GM21786 (cell line): ENCODE results near the gene NFU1.

ENCODE experiments used
- ATAC-seq: cut with Tn5 transposase; IDR thresholded peaks from one replicate; pipeline ENCODE4 v1.9.1; 2021; ENCODE audit not compliant: unreplicated experiment

Gene NFU1

GRCh38 chr2:69436938-69437750, at the start of gene NFU1:
TSS of gene NFU1 (minus strand) at chr2:69437435. CDS start at chr2:69437422, 13 bp downstream.
- ATAC-seq = peak; percentile 95

GRCh38 chr2:69483696-69484095, 46.5 kb upstream of the NFU1 start:
- ATAC-seq = no peak

- no peak for ATAC-seq
Measured at GRCh38 chr2:69483024-69483423, 45.8 kb upstream of the NFU1 start.

- no peak for ATAC-seq
Measured at GRCh38 chr2:69482471-69482870, 45.2 kb upstream of the NFU1 start.

- no peak for ATAC-seq
Measured at GRCh38 chr2:69481421-69481820, 44.2 kb upstream of the NFU1 start.

- no peak for ATAC-seq
Measured at GRCh38 chr2:69477627-69478026, 40.4 kb upstream of the NFU1 start.

GRCh38 chr2:69474688-69475087, 37.5 kb upstream of the NFU1 start:
- no peak for ATAC-seq

- ATAC-seq = no peak
Measured at GRCh38 chr2:69471793-69472192, 34.6 kb upstream of the NFU1 start.

GRCh38 chr2:69470911-69471310, 33.7 kb upstream of the NFU1 start:
- no peak for ATAC-seq

- ATAC-seq = no peak
Measured at GRCh38 chr2:69469784-69470183, 32.5 kb upstream of the NFU1 start.

- ATAC-seq = no peak
Measured at GRCh38 chr2:69469375-69469774, 32.1 kb upstream of the NFU1 start.

- ATAC-seq = no peak
Measured at GRCh38 chr2:69466728-69467127, 29.5 kb upstream of the NFU1 start.

- ATAC-seq = no peak
Measured at GRCh38 chr2:69465513-69466456, 28.6 kb upstream of the NFU1 start.

- ATAC-seq = no peak
Measured at GRCh38 chr2:69464575-69464974, 27.3 kb upstream of the NFU1 start.

- ATAC-seq = no peak
Measured at GRCh38 chr2:69462780-69463179, 25.5 kb upstream of the NFU1 start.

- no peak for ATAC-seq
Measured at GRCh38 chr2:69461404-69461803, 24.2 kb upstream of the NFU1 start.

GRCh38 chr2:69459936-69460335, 22.7 kb upstream of the NFU1 start:
- ATAC-seq = no peak

- no peak for ATAC-seq
Measured at GRCh38 chr2:69456950-69457445, 19.8 kb upstream of the NFU1 start.

- ATAC-seq = no peak
Measured at GRCh38 chr2:69456154-69456553, 18.9 kb upstream of the NFU1 start.

- no peak for ATAC-seq
Measured at GRCh38 chr2:69454976-69455375, 17.7 kb upstream of the NFU1 start.

GRCh38 chr2:69453475-69454129, 16.4 kb upstream of the NFU1 start:
- ATAC-seq = peak; percentile 96
